GM12873 (cell line): Measurements from ENCODE around the gene ECHDC3.

Experiments used
- TF ChIP-seq, protein P1 (sequence below): IDR thresholded peaks from 2 replicates; pipeline ENCODE4 v1.5.1; 2012; ENCODE audit warnings: low read depth, mild to moderate bottlenecking, moderate library complexity, low read length, control low read depth; ENCODE audit not compliant: insufficient read depth; ENCODE audit errors: missing control alignments

The ECHDC3 gene

DNA sequence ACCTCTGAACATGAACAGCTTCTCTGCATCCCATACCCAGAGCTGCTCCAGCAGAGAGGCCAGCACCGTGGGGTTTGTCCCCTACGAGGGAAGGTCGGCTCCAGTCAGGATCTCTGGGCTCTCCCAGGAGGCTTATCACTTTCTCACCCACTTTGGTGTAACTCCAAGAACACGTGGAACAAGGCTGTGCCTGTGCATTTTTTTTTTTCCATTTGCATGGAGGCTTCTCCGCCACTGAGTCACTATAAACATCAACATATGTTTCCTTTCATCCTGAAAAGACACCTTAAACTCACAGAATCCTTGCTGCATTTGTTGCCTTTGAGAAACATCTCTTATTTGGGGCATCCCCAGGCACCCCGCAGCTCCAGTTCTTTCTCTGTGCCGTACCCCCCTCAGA is 29.4 kb upstream of the ECHDC3 start:
- TF ChIP-seq, protein P1, sequence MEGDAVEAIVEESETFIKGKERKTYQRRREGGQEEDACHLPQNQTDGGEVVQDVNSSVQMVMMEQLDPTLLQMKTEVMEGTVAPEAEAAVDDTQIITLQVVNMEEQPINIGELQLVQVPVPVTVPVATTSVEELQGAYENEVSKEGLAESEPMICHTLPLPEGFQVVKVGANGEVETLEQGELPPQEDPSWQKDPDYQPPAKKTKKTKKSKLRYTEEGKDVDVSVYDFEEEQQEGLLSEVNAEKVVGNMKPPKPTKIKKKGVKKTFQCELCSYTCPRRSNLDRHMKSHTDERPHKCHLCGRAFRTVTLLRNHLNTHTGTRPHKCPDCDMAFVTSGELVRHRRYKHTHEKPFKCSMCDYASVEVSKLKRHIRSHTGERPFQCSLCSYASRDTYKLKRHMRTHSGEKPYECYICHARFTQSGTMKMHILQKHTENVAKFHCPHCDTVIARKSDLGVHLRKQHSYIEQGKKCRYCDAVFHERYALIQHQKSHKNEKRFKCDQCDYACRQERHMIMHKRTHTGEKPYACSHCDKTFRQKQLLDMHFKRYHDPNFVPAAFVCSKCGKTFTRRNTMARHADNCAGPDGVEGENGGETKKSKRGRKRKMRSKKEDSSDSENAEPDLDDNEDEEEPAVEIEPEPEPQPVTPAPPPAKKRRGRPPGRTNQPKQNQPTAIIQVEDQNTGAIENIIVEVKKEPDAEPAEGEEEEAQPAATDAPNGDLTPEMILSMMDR: no peak

DNA sequence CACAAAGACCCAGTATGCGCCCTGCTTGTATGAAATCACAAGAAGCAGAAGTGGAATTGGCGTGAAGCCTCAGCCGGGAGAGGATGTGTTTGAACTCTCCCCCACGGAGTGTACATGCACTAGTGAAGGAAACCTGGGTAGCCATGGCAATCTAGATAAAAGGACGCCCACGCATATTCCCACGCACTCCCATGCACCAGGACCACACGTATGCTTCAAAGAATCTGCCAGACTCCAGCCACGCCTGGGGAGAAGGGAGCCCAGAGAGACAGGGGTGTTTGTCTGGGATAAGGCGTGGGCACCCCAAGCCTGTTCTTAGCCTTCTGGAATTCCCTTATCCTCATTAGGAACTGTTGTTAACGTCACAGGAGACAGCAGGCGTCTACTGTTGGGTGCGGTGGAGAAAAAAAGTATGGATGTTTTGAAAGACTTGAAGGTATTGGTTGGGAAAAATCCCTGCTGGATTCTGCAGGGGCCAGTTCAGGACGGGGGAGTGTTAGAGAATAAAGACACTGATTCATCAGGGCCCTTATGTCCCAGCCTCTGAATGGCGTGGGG is 28.9 kb upstream of the ECHDC3 start:
- TF ChIP-seq, protein P1: no peak

DNA sequence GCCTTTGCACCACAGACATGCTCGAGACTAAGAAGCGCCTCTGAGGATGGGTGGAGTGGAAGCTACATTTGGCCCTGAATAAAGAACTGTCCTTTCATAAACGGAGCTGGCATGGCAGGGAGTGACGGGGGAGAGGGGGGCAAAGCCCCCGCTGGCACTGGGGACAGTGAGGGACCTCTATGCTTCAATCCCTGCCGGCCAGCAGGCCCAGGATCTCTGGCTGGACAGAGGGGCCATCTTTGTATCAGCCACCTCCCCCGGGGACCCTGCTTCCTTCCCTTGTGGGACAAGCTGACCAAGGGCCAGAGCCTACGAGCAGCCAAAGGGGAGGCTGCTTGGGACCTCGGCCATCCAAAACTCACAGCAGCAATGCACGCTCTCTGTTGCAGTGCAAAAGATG is 28.2 kb upstream of the ECHDC3 start:
- TF ChIP-seq, protein P1: no peak

DNA sequence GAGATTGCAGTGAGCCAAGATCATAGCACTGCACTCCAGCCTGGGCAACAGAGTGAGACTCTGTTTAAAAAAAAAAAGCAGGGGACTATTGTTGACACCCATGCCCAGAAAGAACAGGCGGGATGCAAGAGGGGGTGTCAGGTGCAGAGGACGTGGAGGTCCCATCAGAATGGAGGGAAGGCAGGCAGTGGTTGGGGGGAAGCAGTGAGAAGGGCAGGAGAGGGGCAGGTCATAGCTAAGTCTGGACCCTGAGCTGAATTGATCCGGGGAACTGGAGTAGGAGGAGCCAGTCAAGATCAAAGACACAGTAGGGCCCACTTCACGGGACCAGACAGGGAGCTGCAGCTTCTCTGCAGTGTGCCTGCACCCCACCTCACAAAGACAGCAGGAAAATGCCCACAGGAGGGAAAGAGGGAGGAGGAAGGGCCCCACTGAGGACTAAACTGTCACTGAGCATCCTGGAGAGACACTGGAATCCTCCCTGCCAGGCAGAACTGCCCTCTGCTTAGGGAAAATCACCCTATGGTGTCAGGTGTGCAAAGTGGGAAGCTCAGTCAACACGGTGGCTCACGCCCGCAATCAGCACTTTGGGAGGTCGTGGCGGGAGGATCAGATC is 27.3 kb upstream of the ECHDC3 start:
- TF ChIP-seq, protein P1: no peak

DNA sequence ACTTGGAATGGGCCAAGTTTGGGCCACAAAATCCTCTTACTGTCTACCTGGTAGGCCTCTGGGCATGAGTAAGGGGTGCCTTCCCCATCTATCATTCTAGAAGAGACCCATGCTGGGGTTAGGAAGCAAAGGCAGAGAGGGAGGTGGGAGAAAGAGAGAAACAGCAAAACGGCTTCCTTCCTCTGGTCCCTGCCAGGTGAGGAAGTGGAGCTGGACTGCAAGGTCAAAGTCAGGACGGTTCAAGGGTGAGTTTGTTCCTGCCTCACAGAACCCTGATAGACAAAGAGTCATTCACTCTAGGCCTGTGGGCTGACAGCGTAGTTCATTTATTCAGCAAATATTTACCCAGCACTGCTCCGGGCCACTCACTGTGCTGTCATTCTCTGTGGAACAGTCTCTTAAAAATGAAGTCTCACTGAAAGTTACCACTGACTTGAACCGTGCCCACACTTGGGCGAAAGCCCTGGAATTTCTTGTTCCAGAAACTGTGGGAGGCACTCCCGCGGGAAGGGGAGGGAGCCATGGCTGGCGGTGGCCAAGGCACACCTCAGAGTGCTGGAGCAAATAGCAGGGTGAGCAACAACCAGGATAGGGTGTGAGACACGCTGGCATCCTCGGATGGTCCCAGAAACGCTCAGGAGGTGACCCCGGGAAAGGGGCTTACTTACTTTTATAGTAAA is 26.2 kb upstream of the ECHDC3 start:
- TF ChIP-seq, protein P1: no peak

DNA sequence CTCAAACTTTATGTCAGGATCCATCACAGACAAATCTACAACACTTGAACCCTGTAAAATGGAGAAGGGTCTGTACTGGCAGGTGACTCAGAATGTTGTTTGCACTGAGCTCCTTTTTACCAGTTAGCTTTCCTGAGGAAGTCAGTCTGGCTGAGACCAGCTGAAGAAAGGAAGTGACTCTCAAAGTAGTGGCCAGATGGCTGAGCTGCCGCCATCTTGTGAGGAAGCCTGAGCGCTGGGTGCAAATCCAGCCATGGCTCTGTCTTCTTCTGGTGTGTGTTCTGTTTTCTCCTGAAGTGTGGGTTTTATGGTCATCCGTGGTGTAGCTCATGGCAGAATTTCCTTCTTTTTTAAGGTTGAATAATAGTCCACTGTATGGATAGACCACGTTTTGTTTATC is 25.5 kb upstream of the ECHDC3 start:
- TF ChIP-seq, protein P1: no peak

DNA sequence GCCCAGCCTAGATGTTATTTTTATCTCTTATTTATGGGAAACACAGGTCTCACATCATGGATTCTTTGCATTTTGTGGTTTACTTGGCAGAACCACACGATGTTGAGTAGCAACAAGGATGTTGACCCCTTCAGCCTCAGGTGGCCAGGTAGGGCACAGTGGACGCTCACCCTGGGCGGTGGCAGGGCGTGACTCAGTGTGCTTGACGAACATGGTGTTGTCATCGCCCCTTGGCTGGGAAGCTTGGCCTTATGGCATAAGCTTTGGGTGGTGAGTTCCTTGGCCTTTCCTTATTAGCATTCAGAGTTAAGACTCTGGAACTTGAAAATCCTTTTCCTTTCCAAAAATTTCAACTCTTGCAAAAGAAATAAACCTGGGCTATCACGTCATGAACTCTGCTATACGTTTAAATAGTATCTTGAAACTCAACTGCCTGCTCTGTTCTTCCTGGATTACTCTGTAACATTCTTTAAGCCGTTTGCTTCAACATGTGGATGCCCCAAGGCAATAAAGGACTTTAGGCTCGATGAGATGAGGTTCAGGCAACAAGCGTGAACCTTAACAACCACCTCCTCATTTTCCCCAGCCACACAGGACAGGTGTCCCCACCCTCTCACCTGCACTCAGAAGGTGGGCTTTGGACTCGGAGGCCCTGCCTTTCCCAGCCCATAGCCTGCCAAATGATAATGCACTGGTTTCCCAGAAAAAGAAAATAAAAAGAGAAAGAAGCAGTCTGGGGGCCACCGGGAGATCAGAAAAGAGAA is 22.5 kb upstream of the ECHDC3 start:
- TF ChIP-seq, protein P1: no peak
